ENCODE results near the gene BUB1B. TPM values are rescaled to one million over a fixed set of nuclear protein-coding genes. Genes with fewer than 3 reads are reported as not detected.
"Not testable (repeated sequence)": the region's sequence is repeated elsewhere in the genome, so short reads cannot be mapped to it uniquely, and the experiment has no call there.

Gene BUB1B
- total RNA-seq, 2 donors from 2014 or later, result 2.9 to 10.4 TPM

GRCh38 chr15:40130799-40131502, 29.9 kb upstream of the BUB1B start:
- ATAC-seq (peak; percentile 28), DNase-seq (no peak)
- intact Hi-C loops (cut with DNase I, micrococcal nuclease), result no loop called here

GRCh38 chr15:40133544-40133943, 27.3 kb upstream of the BUB1B start:
- no peak for ATAC-seq
- DNase-seq, result no peak
- intact Hi-C loops (cut with DNase I, micrococcal nuclease), result no loop called here

- DNase-seq (no peak), ATAC-seq (no peak)
- intact Hi-C loops (cut with DNase I, micrococcal nuclease), result no loop called here
Measured at GRCh38 chr15:40134885-40135284, 26.0 kb upstream of the BUB1B start.

GRCh38 chr15:40135846-40136450, 24.9 kb upstream of the BUB1B start:
- not testable (repeated sequence) for ATAC-seq, DNase-seq

GRCh38 chr15:40136470-40137302, 24.2 kb upstream of the BUB1B start:
- intact Hi-C loops (cut with DNase I, micrococcal nuclease), result no loop called here
- DNase-seq (no peak), ATAC-seq (no peak)

More at GRCh38 chr15:40135846-40136450, 24.9 kb upstream of the BUB1B start:
- intact Hi-C loops (cut with DNase I, micrococcal nuclease), result not testable (repeated sequence)

GRCh38 chr15:40137303-40138200, 23.3 kb upstream of the BUB1B start:
- intact Hi-C loops (cut with DNase I, micrococcal nuclease), result no loop called here

GRCh38 chr15:40138201-40138570, 22.7 kb upstream of the BUB1B start:
- ATAC-seq; DNase-seq; intact Hi-C loops (cut with DNase I, micrococcal nuclease): not testable (repeated sequence)

More at GRCh38 chr15:40137303-40138200, 23.3 kb upstream of the BUB1B start:
- DNase-seq (no peak), ATAC-seq (no peak)

GRCh38 chr15:40142428-40142827, 18.4 kb upstream of the BUB1B start:
- intact Hi-C loops (cut with DNase I, micrococcal nuclease), result no loop called here
- ATAC-seq, result no peak
- no peak for DNase-seq

GRCh38 chr15:40146037-40146436, 14.8 kb upstream of the BUB1B start:
- ATAC-seq (no peak), DNase-seq (no peak)
- intact Hi-C loops (cut with DNase I, micrococcal nuclease), result no loop called here

GRCh38 chr15:40149339-40149738, 11.5 kb upstream of the BUB1B start:
- DNase-seq (no peak), ATAC-seq (no peak)
- intact Hi-C loops (cut with DNase I, micrococcal nuclease), result no loop called here

- intact Hi-C loops (cut with DNase I, micrococcal nuclease), result no loop called here
- DNase-seq (peak in 1 of 2 donors; percentile 18), ATAC-seq (no peak)
Measured at GRCh38 chr15:40150163-40150925, 10.5 kb upstream of the BUB1B start.

GRCh38 chr15:40151499-40151898, 9.4 kb upstream of the BUB1B start:
- DNase-seq, result no peak
- intact Hi-C loops (cut with DNase I, micrococcal nuclease), result no loop called here
- no peak for ATAC-seq

- ATAC-seq, result no peak
- DNase-seq, result no peak
- intact Hi-C loops (cut with DNase I, micrococcal nuclease), result no loop called here
Measured at GRCh38 chr15:40151991-40152390, 8.9 kb upstream of the BUB1B start.

GRCh38 chr15:40154821-40155220, 6.0 kb upstream of the BUB1B start:
- DNase-seq; intact Hi-C loops (cut with DNase I, micrococcal nuclease); ATAC-seq: not testable (repeated sequence)

- DNase-seq (peak; percentile 60 to 78), ATAC-seq (peak; percentile 96)
- intact Hi-C loops (cut with DNase I, micrococcal nuclease), result no loop called here
Measured at GRCh38 chr15:40155270-40155910, 5.5 kb upstream of the BUB1B start.

- no peak for DNase-seq
- intact Hi-C loops (cut with DNase I, micrococcal nuclease), result no loop called here
- ATAC-seq, result no peak
Measured at GRCh38 chr15:40157778-40158447, 3.0 kb upstream of the BUB1B start.

GRCh38 chr15:40160021-40160420, 848 bp upstream of the BUB1B start:
- intact Hi-C loops (cut with DNase I, micrococcal nuclease), result no loop called here
- DNase-seq (no peak), ATAC-seq (no peak)

Data from left colon (tissue), 2 donors.